NCI-H2227 (cell line): ENCODE results near the gene ZMYM2.
"Not testable (repeated sequence)": the region's sequence is repeated elsewhere in the genome, so short reads cannot be mapped to it uniquely, and the experiment has no call there.

Experiments used
- DNase-seq: peaks from one replicate; lab custom pipeline; 2025; ENCODE audit not compliant: unreplicated experiment; lab: John Stamatoyannopoulos, UW

The ZMYM2 gene

GRCh38 chr13:19982447-19983043 is 24.0 kb downstream of the ZMYM2 start:
- DNase-seq: no peak

- DNase-seq: peak; percentile 1
Measured at GRCh38 chr13:19984430-19985218, 26.1 kb downstream of the ZMYM2 start.

- no peak for DNase-seq
Measured at GRCh38 chr13:19985219-19985556, 26.7 kb downstream of the ZMYM2 start.

DNA sequence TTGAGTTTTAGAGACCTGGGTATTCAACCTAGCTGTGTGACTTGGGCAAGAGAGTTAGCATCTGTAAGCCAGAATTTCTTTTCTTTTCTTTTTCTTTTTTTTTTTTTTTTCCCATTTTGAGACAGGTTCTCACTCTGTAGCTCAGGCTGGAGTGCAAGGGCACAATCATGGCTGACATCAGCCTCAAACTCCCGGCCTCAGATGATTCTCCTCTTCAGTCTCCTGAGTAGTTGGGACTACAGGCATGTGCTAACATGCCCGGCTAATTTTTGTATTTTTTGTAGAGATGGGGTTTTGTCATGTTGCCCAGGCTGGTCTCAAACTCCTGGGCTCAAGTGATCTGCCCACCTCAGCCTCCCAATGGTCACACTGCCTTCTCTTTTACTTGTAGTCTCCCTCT is 33.0 kb downstream of the ZMYM2 start:
- no peak for DNase-seq

GRCh38 chr13:19993024-19993423 is 34.5 kb downstream of the ZMYM2 start:
- no peak for DNase-seq

DNA sequence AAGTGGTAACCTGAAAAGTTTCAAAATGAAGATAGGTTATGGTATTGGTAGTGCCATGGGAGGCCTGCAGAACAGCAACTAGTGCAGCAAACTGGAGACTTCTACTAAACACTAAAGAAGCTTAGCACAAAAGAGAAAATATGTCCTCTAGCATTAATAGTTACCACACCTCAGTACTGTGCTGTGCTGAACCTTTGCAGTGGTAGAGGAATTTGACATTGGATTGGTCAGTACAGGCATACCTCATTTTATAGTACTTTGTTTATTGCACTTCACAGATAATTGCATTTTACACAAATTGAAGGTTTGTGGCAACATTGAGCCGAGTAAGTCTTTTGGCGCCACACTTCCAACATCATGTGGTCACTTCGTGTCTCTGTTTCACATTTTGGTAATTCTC is 40.4 kb downstream of the ZMYM2 start:
- DNase-seq: no peak

DNA sequence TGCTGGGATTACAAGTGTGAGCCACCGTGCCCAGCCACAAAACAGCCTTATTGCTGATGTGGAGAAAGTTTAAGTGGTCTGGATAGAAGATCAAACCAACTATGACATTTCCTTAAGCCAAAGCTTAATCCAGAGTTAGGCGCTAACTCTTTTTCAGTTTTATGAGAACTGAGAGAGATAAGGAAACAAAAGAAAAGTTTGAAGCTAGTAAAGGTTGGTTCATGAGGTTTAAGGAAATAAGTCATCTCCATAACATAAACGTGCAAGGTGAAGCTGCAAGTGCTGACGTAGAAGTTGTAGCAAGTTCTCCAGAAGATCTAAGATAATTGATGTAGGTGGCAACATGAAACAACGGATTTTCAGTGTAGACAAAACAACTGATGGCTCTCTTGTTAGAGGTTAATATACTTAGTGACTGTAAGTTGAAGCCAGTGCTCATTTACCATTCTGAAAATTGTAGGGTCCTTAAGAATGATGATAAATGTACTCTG is 41.6 kb downstream of the ZMYM2 start:
- peak; percentile 8 for DNase-seq

DNA sequence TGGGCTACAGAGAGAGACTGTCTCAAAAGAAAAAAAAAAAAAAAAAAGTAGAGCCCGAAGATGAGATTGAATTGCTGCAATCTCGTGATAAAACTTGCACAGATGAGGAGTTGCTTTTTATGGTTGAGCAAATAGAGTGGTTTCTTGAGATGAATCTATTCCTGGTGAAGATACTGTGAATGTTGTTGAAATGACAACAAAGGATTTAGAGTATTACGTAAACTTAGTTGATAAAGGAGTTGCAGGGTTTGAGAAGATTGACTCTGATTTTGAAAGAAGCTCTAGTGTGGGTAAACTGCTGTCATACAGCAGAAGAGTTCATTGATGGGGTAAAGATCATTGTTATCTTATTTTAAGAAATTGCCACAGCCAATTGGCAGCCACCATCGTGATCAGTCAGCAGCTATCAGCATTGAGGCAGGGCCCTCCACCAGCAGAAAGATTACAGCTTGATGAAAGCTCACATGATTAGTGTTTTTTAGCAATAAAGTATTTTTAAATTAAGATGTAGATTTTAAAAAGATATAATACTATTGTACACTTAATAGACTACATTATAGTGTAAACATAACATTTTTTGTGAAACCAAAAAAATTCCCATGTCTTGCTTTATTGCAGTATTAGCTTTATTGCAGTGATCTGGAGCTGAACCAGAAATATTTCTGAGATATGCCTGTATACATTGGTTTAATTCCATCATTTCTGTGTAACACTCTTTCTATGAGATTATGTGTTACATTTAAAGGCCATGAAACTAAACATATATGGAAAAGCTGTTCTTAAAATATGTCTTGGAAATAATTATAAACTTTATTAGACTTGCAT is 43.1 kb downstream of the ZMYM2 start:
- DNase-seq: no peak

DNA sequence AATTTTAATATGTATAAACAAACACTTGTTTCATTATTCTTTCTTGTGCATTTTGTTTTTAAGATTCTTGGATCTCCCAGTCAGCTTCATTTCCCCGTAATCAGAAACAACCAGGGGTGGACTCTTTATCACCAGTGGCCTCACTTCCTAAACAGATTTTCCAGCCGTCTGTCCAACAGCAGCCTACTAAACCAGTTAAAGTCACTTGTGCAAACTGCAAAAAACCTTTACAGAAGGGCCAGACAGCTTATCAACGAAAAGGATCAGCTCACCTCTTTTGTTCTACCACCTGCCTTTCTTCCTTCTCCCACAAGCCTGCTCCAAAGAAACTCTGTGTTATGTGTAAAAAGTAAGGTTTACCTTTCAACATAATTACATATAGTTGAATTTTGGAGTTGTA is 44.3 kb downstream of the ZMYM2 start:
- no peak for DNase-seq

- no peak for DNase-seq
Measured at GRCh38 chr13:20006206-20006605, 47.7 kb downstream of the ZMYM2 start.

- no peak for DNase-seq
Measured at GRCh38 chr13:20015763-20016162, 57.2 kb downstream of the ZMYM2 start.

GRCh38 chr13:20016649-20017364 is 58.3 kb downstream of the ZMYM2 start:
- no peak for DNase-seq

- DNase-seq: no peak
Measured at GRCh38 chr13:20017365-20017711, 58.8 kb downstream of the ZMYM2 start.

DNA sequence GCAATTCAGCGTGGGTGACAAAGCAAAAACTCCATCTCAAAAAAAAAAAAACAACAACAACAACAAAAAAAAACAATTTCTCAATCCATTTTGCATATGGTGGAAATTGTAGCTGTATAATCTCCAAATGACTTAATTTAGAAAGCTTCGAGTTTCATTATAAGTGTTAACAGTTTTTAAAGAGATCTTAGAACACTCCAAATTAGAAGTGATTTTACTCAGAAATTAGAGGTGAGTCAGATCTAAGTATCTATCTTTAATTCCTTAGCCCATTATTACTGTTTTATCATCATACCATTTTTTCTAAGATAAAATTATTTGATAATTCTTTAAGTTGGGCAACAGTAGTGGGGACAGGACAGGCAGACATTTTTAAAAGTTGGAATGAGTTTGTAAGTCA is 60.5 kb downstream of the ZMYM2 start:
- no peak for DNase-seq

- DNase-seq: no peak
Measured at GRCh38 chr13:20024702-20025101, 66.2 kb downstream of the ZMYM2 start.

DNA sequence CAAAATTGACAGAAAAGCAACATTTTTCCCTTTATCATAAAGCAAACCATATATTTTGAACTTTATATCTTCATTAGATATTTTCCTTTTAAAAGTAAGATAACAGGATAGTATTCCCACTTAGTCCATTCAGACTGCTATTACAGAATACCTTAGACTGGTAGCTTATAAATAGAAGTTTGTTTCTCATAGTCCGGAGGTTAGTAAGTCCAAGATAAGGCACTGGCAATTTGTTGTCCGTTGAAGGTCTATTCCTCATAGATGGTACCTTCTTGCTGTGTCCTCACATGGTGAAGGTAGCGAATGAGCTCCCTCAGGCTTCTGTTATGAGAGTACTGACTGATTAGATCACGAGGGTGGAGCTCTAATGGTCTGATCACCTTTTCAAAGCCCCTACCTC is 70.4 kb downstream of the ZMYM2 start:
- no peak for DNase-seq

DNA sequence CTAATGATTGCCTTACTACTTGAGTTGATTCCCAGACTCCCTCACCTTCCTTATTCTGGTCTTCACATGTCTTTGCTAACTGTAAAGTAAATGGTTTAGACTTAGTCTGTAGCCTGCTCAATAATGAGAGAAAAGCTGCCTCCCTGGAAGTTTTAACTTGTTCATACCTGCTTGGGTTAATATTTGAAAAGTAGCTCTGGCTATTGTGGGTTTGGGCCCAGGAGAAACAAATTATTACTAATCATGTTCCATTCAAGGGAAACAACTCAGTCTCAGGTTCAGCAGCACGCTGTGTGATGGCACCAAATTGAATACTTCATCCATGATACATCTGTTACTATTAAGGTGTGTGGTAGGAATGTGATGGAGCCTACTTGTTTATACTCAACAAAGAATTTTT is 75.0 kb downstream of the ZMYM2 start:
- DNase-seq: no peak

- no peak for DNase-seq
Measured at GRCh38 chr13:20035130-20035529, 76.6 kb downstream of the ZMYM2 start.

DNA sequence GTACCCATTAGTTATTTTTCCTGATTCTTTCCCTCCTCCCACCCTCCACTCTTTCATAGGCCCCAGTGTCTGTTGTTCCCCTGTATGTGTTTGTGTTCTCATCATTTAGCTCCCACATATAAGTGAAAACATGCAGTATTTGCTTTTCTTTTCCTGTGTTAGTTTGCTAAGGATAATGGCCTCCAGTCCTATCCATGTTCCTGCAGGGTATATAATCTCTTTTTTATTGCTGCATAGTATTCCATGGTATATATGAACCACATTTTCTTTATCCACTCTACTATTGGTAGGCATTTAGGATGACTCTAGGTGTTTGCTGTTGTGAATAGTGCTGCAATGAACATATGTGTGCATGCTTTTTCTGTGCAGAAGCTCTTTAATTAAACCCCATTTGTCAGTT is 79.4 kb downstream of the ZMYM2 start:
- DNase-seq: no peak

GRCh38 chr13:20042603-20043002 is 84.1 kb downstream of the ZMYM2 start:
- not testable (repeated sequence) for DNase-seq

DNA sequence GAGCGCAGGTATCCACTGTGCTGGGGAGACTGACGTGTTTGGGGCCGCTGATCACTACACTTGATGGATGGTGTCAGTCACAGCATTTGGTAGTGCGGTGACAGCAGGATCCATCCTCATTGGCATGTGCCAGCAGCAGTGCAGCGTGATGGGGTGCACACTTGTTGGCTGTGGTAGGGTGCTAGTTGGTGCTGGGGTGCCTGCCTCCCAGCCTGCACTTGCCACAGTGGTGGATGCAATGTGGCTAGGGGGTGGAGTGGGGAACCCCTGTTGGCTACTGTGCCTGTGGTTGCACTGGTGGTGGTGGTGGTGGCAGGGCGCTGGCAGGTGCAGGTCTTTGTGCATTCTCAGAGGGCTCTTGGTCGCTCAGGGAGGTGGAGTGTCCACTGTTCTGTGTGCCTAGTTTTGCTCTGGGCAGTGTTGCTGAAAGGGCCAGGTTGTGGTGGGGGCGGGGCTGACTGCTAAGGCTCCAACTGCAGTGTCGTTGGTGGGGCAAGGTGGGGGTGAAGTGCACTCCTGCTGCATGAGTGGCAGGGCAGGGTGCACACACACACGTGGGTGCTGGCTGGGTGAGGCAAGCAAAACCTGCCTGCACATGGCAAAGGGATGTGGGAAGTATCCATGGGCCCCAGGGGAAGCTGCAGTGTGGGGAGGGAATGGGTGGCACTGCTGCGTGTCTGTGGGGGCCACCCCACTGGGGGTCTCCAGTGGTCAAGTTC is 84.8 kb downstream of the ZMYM2 start:
- no peak for DNase-seq
